Measurements from ENCODE around the gene MAPKAPK2.

- TF ChIP-seq POLR2A (IDR thresholded peaks at IDR 0.05) (no peak), CTCF (IDR thresholded peaks at IDR 0.05 in 4 of 5, conservative IDR thresholded peaks at IDR 0.05 in 1 of 5) (no peak)
Measured at GRCh38 chr1:206772243-206772937, 87.7 kb downstream of the MAPKAPK2 start, which contains the start of gene IL10.
